Epithelial cell of esophagus (primary cell): ENCODE results near the gene PCDHGB2.

Source experiments
- DNase-seq: peaks from one replicate; pipeline ENCODE4 v3.0.0; 2010; ENCODE audit warnings: low read depth
- H3K4me3 ChIP-seq: 2 replicates; pipeline ENCODE4 v1.5.1; 2011; ENCODE audit warnings: mild to moderate bottlenecking, low read length, control low read depth
- TF ChIP-seq, protein P1 (sequence below): IDR thresholded peaks from 2 replicates; pipeline ENCODE4 v1.5.1; 2011; ENCODE audit warnings: low read depth, mild to moderate bottlenecking, low read length, control low read depth, inconsistent platforms; ENCODE audit not compliant: insufficient read depth; ENCODE audit errors: missing control alignments

PCDHGB2 gene

DNA sequence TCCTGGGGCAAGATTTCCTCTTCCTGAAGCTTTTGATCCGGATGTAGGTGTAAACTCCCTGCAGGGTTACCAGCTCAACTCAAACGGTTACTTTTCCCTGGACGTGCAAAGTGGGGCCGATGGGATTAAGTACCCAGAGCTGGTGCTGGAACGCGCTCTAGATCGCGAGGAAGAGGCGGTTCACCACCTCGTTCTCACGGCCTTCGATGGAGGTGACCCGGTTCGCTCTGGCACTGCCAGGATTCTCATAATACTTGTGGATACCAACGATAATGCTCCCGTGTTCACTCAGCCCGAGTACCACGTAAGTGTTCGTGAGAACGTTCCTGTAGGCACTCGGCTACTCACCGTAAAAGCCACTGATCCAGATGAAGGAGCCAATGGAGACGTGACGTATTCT is 4.2 kb upstream of the PCDHGB2 start:
- DNase-seq, result no peak
- TF ChIP-seq, protein P1, sequence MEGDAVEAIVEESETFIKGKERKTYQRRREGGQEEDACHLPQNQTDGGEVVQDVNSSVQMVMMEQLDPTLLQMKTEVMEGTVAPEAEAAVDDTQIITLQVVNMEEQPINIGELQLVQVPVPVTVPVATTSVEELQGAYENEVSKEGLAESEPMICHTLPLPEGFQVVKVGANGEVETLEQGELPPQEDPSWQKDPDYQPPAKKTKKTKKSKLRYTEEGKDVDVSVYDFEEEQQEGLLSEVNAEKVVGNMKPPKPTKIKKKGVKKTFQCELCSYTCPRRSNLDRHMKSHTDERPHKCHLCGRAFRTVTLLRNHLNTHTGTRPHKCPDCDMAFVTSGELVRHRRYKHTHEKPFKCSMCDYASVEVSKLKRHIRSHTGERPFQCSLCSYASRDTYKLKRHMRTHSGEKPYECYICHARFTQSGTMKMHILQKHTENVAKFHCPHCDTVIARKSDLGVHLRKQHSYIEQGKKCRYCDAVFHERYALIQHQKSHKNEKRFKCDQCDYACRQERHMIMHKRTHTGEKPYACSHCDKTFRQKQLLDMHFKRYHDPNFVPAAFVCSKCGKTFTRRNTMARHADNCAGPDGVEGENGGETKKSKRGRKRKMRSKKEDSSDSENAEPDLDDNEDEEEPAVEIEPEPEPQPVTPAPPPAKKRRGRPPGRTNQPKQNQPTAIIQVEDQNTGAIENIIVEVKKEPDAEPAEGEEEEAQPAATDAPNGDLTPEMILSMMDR, result no peak
- no peak overlapping the region for H3K4me3 ChIP-seq

DNA sequence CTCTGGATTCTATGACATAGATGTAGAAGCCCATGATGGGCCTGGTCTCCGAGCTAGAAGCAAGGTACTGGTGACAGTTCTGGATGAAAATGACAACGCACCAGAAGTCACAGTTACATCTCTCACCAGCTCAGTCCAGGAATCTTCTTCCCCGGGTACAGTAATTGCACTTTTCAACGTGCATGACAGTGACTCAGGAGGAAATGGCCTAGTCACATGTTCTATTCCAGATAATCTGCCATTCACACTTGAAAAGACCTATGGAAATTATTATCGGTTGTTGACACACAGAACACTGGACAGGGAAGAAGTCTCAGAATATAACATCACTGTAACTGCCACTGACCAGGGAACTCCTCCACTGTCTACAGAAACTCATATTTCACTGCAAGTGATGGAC is 3.7 kb upstream of the PCDHGB2 start:
- no peak for DNase-seq
- TF ChIP-seq, protein P1, result no peak
- H3K4me3 ChIP-seq, result no peak overlapping the region

DNA sequence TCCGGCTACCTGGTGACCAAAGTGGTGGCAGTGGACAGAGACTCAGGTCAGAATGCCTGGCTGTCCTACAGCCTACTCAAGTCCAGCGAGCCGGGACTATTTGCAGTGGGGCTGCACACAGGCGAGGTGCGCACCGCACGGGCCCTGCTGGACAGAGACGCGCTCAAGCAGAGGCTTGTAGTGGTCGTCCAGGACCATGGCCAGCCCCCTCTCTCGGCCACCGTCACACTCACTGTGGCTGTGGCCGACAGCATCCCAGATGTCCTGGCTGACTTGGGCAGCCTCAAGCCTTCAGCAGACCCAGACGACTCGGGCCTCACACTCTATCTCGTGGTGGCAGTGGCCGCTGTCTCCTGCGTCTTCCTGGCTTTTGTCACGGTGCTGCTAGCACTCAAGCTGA is 2.8 kb upstream of the PCDHGB2 start:
- H3K4me3 ChIP-seq, result no peak overlapping the region
- no peak for DNase-seq
- TF ChIP-seq, protein P1, result no peak

DNA sequence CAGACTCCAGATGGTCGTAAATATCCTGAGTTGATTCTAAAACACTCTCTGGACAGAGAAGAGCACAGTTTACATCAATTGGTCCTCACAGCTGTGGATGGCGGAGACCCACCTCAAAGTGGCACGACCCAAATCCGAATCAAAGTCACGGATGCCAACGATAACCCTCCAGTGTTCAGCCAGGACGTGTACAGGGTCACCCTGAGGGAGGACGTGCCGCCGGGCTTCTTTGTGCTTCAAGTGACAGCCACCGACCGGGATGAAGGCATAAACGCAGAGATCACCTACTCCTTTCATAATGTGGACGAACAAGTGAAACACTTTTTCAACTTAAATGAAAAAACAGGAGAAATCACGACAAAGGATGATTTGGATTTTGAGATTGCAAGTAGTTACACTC is 891 bp downstream of the PCDHGB2 start:
- DNase-seq, result no peak
- TF ChIP-seq, protein P1, result no peak
- H3K4me3 ChIP-seq, result no peak overlapping the region

DNA sequence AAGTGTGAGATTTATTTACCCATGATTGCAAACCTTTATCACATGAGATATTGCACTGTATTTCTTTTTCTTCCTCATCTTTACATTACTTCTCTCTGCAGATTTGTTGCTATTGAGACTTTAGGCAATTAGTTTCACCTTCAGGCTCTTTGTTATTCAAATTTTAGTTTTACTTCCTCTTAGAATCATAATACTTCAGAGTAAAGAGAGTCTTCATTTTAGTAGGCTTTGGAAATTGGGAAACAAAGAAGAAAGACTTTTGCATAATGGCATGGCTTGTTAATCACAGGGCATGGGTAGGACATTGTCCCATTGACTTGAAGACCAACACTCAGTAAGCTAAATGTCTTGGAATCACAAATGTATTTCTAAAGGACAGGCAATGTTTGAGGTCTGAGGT is 2.9 kb downstream of the PCDHGB2 start:
- H3K4me3 ChIP-seq, result no peak overlapping the region
- TF ChIP-seq, protein P1, result no peak
- DNase-seq, result no peak

DNA sequence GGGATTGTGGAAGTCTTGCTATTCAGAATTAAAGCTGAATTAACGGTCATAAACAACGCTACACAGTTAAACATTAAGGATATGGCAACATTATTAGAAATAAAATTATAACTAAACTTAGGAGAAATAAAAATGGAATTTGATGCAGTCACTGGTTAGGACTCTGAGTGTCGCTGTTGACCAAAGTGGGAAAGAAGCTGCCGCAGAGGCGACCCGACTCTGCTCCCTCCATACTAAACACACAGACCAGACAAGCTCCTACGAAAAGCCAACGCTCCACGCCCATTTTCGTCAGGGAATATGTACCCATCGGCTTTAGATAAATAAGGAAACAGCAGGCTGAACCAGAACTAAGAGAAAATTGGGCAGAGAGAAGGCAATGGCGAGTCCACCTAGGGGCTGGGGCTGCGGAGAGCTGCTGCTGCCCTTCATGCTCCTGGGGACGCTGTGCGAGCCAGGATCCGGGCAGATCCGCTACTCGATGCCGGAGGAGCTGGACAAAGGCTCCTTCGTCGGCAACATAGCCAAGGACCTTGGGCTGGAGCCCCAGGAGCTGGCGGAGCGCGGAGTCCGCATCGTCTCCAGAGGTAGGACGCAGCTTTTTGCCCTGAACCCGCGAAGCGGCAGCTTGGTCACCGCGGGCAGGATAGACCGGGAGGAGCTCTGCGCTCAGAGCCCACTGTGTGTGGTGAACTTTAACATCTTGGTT is 4.3 kb downstream of the PCDHGB2 start, which contains the start of gene PCDHGA5:
PCDHGA5 (plus strand) TSS at position 211 of the 709 bp plus-strand sequence; CDS start at position 380, 169 bp downstream.
- no peak within 1 kb of the TSS for H3K4me3 ChIP-seq
- TF ChIP-seq, protein P1, result no peak
- no peak for DNase-seq

DNA sequence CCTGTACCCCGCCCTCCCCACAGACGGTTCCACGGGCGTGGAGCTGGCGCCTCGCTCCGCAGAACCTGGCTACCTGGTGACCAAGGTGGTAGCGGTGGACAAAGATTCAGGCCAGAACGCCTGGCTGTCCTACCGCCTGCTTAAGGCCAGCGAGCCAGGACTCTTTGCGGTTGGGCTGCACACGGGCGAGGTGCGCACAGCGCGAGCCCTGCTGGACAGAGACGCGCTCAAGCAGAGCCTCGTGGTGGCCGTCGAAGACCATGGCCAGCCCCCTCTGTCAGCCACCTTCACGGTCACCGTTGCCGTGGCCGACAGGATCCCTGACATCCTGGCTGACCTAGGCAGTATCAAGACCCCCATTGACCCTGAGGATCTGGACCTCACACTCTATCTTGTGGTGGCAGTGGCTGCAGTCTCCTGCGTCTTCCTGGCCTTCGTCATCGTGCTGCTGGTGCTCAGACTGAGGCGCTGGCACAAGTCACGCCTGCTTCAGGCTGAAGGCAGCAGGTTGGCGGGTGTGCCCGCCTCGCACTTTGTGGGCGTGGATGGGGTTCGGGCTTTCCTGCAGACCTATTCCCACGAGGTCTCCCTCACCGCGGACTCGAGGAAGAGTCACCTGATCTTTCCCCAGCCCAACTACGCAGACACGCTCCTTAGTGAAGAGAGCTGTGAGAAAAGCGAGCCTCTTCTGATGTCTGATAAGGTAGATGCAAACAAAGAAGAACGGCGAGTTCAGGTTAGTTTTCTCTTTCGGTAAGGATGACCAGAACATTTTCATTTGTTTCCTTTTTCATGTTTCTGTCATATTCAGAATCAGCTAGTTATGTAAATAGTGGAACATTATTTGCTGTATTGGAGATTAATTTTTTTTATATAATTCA is 6.5 kb downstream of the PCDHGB2 start:
- TF ChIP-seq, protein P1, result no peak
- no peak for DNase-seq
- H3K4me3 ChIP-seq, result no peak overlapping the region
